Hepatocyte (in vitro differentiated cells): ENCODE data around the gene TRAF3.

Experiments used
- CTCF ChIP-seq: fragments of 200-600 bp; sonication (generic); IDR thresholded peaks from 2 replicates; pipeline ENCODE4 v1.5.1; 2016; ENCODE audit warnings: antibody characterized with exemption, mild to moderate bottlenecking; ENCODE audit not compliant: poor library complexity
- EZH2 ChIP-seq: fragments of 200-600 bp; sonication (generic); IDR thresholded peaks from 2 replicates; pipeline ENCODE4 v1.6.1; 2016; ENCODE audit warnings: antibody characterized with exemption, mild to moderate bottlenecking, borderline replicate concordance
- EZH2phosphoT487 ChIP-seq: fragments of 200-600 bp; sonication (generic); IDR thresholded peaks from one replicate; pipeline ENCODE4 v1.6.1; 2018; ENCODE audit warnings: antibody characterized with exemption, mild to moderate bottlenecking, low read depth, moderate library complexity; ENCODE audit not compliant: unreplicated experiment, severe bottlenecking

- TF ChIP-seq EZH2 (no peak), CTCF (no peak), EZH2phosphoT487 (no peak)
Observed at GRCh38 chr14:102838501-102838900, 61.3 kb downstream of the TRAF3 start.
